Inferior parietal cortex (tissue), 1 donor: ENCODE measurements around the gene DHCR7.

Source experiments
- DNase-seq: peaks from one replicate; pipeline ENCODE4 v3.0.0-alpha.2; 2016; ENCODE audit errors: extremely low spot score

DHCR7 gene

DNA sequence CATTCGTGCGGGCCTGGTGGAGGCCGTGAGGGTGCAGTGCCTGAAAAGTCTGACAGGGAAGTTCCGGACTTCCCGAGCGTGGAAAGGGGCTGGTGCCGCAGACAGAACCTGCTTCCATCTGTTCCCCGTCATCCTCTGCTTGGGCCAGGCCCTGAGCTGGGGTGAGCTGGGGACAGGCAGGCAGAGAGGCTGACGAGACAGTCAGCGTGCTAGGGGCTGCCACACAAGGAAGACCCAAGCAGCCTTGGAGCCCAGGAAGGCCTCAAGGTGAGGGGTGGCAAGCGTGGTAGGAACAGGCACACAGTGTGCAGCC, 30.3 kb upstream of the DHCR7 start:
- DNase-seq, result no peak

DNA sequence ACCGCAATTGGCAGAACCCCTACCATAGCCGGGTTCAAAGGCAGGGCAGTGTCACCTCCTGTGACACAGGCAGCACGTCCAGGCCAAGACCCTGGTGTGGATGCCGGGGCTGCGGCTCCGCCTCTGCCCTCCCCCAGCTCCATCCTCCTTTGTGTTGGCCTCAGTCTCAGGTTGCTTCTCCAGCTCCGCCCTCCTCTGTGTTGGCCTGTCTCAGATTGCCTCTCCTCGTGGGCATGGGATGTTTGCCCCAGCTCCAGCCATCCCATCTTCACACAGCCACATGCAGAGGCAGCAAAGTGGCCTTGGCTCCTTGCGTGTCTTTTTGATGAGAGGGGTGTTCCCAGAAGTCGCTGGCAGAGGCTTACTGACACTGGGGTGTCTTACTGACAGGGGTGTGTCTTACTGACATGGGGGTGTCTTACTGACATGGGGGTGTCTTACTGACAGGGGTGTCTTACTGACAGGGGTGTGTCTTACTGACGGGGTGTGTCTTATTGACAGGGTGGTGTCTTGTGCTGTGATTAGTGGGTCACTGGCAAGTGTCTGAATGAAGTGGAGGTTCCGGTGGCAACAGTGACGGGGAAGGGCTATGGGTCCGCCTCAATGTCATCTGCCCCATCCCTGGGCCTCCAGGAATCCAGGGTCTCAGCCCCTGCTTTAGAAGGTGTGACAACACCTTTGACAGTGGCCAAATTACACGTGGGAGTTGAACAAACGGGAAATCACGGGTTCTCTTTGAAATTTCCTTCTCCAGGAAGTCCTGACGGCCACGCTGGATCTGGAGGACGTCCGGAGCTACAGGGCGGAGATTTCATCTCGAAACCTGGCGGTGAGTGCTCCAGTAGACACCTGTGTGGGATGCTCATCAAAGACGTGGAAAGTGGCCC, 29.7 kb upstream of the DHCR7 start:
- no peak for DNase-seq

- DNase-seq, result no peak
Measured at GRCh38 chr11:71476926-71477640, 28.9 kb upstream of the DHCR7 start.

DNA sequence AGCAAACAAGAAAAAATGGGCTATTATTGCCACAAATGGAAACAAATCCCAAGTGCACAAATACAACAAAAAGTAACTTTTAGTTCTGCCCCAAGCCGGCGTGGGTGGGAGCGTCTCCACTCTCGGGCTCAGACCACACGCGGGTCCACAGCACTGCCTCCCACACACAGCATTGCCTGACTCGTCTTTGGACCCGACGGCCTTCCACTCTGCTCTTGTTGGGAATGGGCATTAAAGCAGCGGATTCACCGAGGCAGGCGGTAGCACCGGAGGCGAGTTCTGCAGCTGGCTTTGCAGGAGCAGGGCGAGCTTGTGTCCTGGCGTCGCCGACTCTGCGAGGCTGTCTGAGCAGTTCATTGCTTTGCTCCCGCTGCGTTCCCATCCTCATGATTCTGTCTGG, 27.8 kb upstream of the DHCR7 start:
- no peak for DNase-seq

GRCh38 chr11:71474771-71475483, 26.7 kb upstream of the DHCR7 start:
- DNase-seq, result no peak

- DNase-seq, result no peak
Measured at GRCh38 chr11:71474141-71474770, 26.1 kb upstream of the DHCR7 start.

- DNase-seq, result no peak
Measured at GRCh38 chr11:71473793-71474080, 25.5 kb upstream of the DHCR7 start.

DNA sequence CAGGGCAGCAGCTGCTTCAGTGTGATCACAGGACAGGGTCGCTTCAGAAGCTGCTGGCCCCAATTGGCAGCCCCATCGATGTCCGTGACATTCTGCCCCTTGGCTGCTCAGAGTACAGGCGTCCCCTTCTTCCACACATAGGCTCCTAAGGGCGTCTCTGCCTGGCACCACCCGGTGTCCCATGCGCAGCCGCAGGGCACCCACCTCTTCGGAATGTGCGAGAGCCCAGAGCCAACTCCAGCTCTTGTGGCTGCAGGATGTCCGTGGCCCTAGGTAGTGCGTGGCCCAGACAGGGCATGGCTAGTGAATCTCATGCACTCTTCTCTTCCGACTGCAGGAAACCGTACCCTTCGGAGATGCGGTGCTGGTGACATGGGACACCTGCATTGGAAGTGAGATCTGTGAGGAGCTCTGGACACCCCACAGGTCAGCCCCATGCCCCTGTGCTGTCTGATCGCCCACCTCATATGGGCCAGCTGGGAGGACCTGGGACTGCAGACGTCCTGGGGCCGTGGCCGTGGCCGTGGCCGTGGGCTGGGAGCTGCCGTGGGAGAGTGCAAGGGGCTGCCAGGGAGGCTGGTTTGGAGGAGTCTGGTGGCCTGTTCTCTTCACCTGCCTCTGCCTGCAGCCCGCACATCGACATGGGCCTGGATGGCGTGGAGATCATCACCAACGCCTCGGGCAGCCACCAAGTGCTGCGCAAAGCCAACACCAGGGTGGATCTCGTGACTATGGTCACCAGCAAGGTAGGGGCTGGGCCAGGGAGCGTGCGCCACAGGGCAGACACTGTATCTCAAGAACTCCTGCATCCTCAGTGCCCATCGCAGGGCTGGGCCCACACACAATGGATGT, 25.0 kb upstream of the DHCR7 start:
- DNase-seq, result no peak

- DNase-seq, result no peak
Measured at GRCh38 chr11:71472357-71472885, 24.2 kb upstream of the DHCR7 start.

DNA sequence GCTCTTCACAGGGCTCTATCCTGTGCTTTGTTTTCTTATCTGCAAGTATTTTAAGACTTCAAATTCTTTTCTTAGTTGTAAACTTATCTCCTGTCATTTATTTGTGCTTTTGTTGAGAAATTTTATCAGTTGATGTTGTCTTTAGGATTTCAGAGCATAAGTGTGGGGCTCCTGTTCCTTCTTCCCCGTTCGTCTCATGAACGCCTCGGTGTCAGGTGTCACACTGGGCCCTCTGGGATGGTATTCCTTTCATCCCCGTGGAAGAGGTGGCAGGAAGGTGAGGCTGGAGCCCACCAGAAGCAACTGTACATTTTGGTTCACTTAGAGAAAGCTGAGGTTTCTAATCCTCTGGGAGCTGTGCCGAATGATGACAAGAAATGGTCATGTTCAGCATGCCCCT, 22.8 kb upstream of the DHCR7 start:
- DNase-seq, result no peak

- no peak for DNase-seq
Measured at GRCh38 chr11:71467164-71467563, 19.0 kb upstream of the DHCR7 start.

DNA sequence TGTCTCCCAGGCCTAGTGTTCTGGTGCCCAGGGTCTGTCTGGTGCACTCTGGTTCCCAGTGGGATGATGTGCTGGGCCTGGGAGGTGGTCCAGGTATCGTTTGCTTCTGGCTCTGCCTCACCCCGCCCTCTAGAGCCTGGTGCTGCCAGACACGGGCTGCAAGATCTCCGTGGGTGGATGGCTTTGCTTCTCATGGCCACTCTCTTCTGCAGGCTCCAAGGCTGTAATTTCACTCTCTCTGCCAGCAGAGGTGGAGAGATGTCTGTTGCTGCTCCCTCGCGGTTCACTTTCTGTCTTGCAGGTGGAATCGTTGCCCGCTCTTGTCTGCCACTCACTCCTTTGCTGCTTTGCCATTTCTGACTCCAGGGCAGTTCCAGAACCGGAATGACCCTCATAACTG, 18.2 kb upstream of the DHCR7 start:
- no peak for DNase-seq

- no peak for DNase-seq
Measured at GRCh38 chr11:71465054-71465453, 16.9 kb upstream of the DHCR7 start.

DNA sequence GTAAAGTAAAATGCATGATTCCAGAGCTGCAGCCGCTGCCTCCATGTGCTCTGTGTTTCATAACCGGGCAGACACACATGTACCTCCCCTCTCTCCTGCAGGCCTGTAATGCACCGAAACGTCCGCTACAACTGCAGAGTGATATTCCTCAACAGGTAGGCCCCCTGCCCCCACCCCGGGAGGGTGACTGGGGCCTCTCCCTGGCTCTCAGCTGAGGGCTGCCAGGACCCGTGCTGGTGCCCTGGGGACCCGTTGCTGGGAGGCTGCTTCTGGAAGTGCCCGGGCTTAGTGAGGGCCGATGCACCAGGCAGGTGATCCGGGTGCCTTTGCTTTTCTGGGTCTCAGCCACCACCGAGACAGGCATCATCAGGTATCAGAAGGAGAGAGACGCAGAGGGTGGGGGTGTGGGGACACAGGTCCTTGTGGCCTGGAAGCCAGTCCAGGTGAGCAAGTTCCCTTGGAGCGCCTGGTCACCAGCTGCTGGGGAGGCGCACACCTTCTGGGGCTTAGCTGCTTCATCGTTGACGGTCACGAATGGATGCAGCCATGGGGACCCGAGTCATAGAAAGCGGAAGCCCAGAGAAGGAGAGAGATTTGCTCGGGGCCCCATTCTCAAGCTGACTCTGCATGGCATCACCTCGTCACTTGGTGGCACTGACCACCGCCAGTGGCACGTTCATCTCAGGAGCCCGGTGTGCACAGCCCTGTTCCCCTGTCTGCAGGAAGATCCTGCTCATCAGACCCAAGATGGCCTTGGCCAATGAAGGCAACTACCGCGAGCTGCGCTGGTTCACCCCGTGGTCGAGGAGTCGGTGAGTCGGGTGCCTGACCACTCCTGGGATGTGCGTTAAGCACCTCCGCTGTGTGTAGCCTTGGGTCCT, 15.4 kb upstream of the DHCR7 start:
- DNase-seq, result no peak

- no peak for DNase-seq
Measured at GRCh38 chr11:71462726-71463125, 14.5 kb upstream of the DHCR7 start.

GRCh38 chr11:71461696-71462095, 13.5 kb upstream of the DHCR7 start:
- DNase-seq, result no peak

GRCh38 chr11:71459767-71460320, 11.7 kb upstream of the DHCR7 start:
- DNase-seq, result no peak

DNA sequence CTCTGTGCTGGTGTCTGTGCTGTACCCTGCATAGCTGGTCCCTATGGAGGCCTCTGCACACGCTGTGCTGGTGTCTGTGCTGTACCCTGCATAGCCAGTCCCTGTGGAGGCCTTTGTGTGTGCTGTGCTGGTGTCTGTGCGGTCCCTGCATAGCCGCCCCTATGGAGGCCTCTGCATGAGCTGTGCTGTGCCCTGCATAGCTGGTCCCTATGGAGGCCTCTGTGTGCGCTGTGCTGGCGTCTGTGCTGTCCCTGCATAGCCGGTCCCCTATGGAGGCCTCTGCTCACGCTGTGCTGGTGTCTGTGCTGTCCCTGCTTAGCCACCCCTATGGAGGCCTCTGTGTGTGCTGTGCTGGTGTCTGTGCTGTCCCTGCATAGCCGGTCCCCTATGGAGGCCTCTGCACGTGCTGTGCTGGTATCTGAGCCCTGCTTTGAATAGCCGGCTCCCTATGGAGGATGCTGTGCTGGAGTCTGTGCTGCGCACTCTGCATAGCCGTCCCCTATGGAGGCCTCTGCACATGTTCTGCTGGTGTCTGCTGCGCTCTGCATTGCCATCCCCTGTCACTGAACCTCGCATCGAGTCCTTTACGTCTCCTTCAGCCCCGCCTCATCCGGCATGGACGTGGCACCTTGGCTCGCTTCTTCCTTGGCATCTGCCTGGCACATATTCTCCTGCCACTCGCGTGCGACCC, 11.0 kb upstream of the DHCR7 start:
- DNase-seq, result no peak
